OCI-LY7 (cell line): ENCODE measurements around the gene SPTLC2. TPM values are rescaled to one million over a fixed set of nuclear protein-coding genes. Genes with fewer than 3 reads are reported as not detected.
A peak's percentile ranks its signal among the peaks of the same experiment; 100 is the strongest.
"Not testable (repeated sequence)": the region's sequence is repeated elsewhere in the genome, so short reads cannot be mapped to it uniquely, and the experiment has no call there.

Experiments used
- BruUV-seq: library from RNA; stranded (reverse); fragments of 400-500 nt; replicated peaks from 2 replicates; lab custom pipeline; 2021; lab: Mats Ljungman, UMichigan
- CTCF ChIA-PET: fragments of 300-600 bp; sonication (Branson Sonifier 250); formaldehyde crosslinking; loops from one replicate; lab custom pipeline; 2022; ENCODE audit warnings: antibody characterized with exemption; ENCODE audit not compliant: unreplicated experiment; lab: Charles Lee
- POLR2A ChIA-PET: fragments of 300-600 bp; sonication (Branson Sonifier 250); formaldehyde crosslinking; loops from one replicate; lab custom pipeline; 2022; ENCODE audit warnings: antibody characterized with exemption; lab: Charles Lee
- DNase-seq: peaks from one replicate; pipeline ENCODE4 v3.0.0-alpha.2; 2015; ENCODE audit warnings: low spot score
- H2AFZ ChIP-seq: fragments of 200-600 bp; sonication (generic), shearing (Covaris generic); 2 replicates; pipeline ENCODE4 v1.6.1; 2014; ENCODE audit warnings: mild to moderate bottlenecking, antibody characterized with exemption, low read length, moderate library complexity
- H3K27ac ChIP-seq: fragments of 200-600 bp; sonication (generic); 2 replicates; pipeline ENCODE4 v1.5.1; 2014; ENCODE audit warnings: mixed run types, low read depth, mild to moderate bottlenecking, moderate library complexity, low read length, inconsistent platforms; ENCODE audit not compliant: poor library complexity, severe bottlenecking
- H3K36me3 ChIP-seq: fragments of 200-600 bp; sonication (generic); 2 replicates; pipeline ENCODE4 v1.6.1; 2014; ENCODE audit warnings: mild to moderate bottlenecking, antibody characterized with exemption, low read length, moderate library complexity, mixed read lengths; ENCODE audit not compliant: insufficient read depth
- H3K4me1 ChIP-seq: fragments of 200-600 bp; sonication (generic); 2 replicates; pipeline ENCODE4 v1.5.1; 2014; ENCODE audit warnings: mild to moderate bottlenecking, low read length; ENCODE audit not compliant: insufficient read depth, poor library complexity, severe bottlenecking
- H3K4me2 ChIP-seq: fragments of 200-600 bp; sonication (generic); 2 replicates; pipeline ENCODE4 v1.6.1; 2014; ENCODE audit warnings: mild to moderate bottlenecking, low read length
- H3K4me3 ChIP-seq: fragments of 200-600 bp; sonication (generic); 2 replicates; pipeline ENCODE4 v1.5.1; 2014; ENCODE audit warnings: mild to moderate bottlenecking, low read depth, low read length; ENCODE audit not compliant: poor library complexity, severe bottlenecking
- H3K79me2 ChIP-seq: fragments of 200-600 bp; sonication (generic); 2 replicates; pipeline ENCODE4 v1.6.1; 2016; ENCODE audit warnings: low read depth, mild to moderate bottlenecking, low read length, moderate library complexity, mixed read lengths; ENCODE audit not compliant: insufficient read depth
- H3K9me2 ChIP-seq: fragments of 200-600 bp; sonication (generic); 2 replicates; pipeline ENCODE4 v1.6.1; 2016; ENCODE audit warnings: mild to moderate bottlenecking, low read length, mixed read lengths; ENCODE audit not compliant: insufficient read depth
- H3K9me3 ChIP-seq: fragments of 200-600 bp; sonication (generic); 2 replicates; pipeline ENCODE4 v1.6.1; 2014; ENCODE audit warnings: mild to moderate bottlenecking, mixed run types, low read length, mixed read lengths
- H4K20me1 ChIP-seq: fragments of 200-600 bp; sonication (generic); 2 replicates; pipeline ENCODE4 v1.6.1; 2014; ENCODE audit warnings: mild to moderate bottlenecking, antibody characterized with exemption, low read length, moderate library complexity, mixed read lengths; ENCODE audit not compliant: insufficient read depth
- EZH2phosphoT487 ChIP-seq: fragments of 200-600 bp; sonication (generic); IDR thresholded peaks from 2 replicates; pipeline ENCODE4 v1.6.1; 2018; ENCODE audit warnings: low read depth, borderline replicate concordance, mild to moderate bottlenecking, mixed run types, antibody characterized with exemption, low read length, moderate library complexity, mixed read lengths
- intact Hi-C: fragments of 100-400 bp; cut with micrococcal nuclease; formaldehyde crosslinking; loops from one replicate; pipeline ENCODE4 v1.10.0; 2022; ENCODE audit not compliant: unreplicated experiment
- total RNA-seq, 2 experiments: library from RNA; depleted of rRNA in 1 of 2; stranded (reverse); fragments of >200 nt in 1 of 2; shearing (Covaris generic) in 1 of 2; gene quantifications; 2 replicates each; pipeline ENCODE4 v1.2.3, GENCODE V29; 2014 to 2022
- TF ChIP-seq, protein P1 (sequence below): fragments of 200-600 bp; sonication (generic); conservative IDR thresholded peaks from 2 replicates; pipeline ENCODE4 v1.5.1; 2014; ENCODE audit warnings: mild to moderate bottlenecking, antibody characterized with exemption, low read length, moderate library complexity, mixed read lengths

SPTLC2 gene
- total RNA-seq, 2 experiments from 2014 or later, result 14.7 to 45.1 TPM

DNA sequence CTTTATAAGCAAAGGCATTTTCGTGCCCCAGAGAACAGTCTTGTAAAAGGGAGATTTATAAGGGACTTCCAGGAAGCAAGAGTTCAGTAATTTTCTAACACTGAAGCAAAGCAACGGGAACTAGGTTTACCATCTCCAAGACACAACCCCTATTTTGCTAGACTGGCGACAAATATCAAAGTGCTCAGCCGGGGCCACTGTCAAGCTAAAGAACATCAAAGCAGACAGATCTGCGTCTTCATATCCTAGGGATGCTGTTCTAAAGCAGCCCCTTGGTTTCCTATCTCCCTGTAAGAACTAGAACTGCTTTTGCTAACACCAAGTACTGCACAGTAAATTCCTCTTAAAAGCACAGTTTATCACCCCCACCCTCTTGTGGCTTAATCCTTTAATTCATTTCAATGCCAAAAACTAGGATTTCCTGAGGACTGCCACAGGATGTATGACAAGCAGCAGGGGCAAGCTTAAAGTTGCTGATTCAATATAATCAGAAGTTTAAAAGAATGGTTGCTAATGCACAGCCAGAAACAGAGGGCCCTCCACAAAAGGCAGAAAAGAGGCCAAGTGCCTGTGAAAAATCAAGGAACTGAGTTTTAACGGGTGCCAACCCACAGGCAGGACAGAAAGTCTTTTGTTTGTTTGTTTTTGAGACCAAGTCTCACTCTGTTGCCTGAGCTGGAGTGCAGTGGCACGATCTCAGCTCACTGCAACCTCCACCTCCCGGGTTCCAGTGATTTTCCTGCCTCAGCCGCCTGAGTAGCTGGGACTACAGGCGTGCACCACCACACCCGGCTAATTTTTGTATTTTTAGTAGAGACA lies 73.8 kb downstream of the SPTLC2 start:
- POLR2A ChIA-PET, result interaction anchor here (0.6 to 1.9 kb wide), 7 partner anchors 10 to 218 kb away, joined by 3 to 8 read pairs (median 3); partner anchors contain the start of gene SNW1
- H3K9me2 ChIP-seq, result no peaks in the 10 kb centered on the region
- H3K27ac ChIP-seq, result peak overlapping the region; percentile 41

DNA sequence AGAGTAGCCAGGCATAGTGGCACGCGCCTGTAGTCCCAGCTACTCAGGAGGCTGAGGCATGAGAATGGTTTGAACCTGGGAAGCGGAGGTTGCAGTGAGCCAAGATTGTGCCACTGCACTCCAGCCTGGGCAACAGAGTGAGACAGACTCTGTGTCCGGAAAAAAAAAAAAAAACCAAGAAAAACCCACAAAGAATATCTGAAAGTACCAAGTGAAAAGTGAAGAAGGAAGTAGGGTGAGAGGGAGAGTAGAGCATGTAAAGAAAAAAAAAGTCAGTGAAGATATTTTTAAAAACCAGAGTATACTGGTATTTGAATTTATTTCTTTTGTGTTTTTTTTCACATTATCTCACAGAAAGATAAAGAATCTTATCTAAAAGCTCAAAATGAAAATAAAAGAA lies 74.5 kb downstream of the SPTLC2 start:
- DNase-seq, result peak; percentile 36
- no peaks in the 10 kb centered on the region for H3K79me2 ChIP-seq
- intact Hi-C loops, result no loop called here

More for the DNA sequence above, 73.8 kb downstream of the SPTLC2 start:
- no peak for TF ChIP-seq EZH2phosphoT487
- TF ChIP-seq, protein P1, sequence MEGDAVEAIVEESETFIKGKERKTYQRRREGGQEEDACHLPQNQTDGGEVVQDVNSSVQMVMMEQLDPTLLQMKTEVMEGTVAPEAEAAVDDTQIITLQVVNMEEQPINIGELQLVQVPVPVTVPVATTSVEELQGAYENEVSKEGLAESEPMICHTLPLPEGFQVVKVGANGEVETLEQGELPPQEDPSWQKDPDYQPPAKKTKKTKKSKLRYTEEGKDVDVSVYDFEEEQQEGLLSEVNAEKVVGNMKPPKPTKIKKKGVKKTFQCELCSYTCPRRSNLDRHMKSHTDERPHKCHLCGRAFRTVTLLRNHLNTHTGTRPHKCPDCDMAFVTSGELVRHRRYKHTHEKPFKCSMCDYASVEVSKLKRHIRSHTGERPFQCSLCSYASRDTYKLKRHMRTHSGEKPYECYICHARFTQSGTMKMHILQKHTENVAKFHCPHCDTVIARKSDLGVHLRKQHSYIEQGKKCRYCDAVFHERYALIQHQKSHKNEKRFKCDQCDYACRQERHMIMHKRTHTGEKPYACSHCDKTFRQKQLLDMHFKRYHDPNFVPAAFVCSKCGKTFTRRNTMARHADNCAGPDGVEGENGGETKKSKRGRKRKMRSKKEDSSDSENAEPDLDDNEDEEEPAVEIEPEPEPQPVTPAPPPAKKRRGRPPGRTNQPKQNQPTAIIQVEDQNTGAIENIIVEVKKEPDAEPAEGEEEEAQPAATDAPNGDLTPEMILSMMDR, result no peak
- H3K4me2 ChIP-seq, result peak overlapping the region; percentile 67
- H4K20me1 ChIP-seq, result no peaks in the 10 kb centered on the region
- no TSS peak for BruUV-seq
- H3K4me3 ChIP-seq, result peak overlapping the region; percentile 46
- intact Hi-C loops, result no loop called here
- H3K4me1 ChIP-seq, result peaks cover 22% of the 10 kb centered on the region
- H2AFZ ChIP-seq, result peak overlapping the region; percentile 63; the same call in 1 of the 2 replicates
- no peaks in the 10 kb centered on the region for H3K79me2 ChIP-seq
- H3K9me3 ChIP-seq, result no peaks in the 10 kb centered on the region
- CTCF ChIA-PET, result interaction anchor here (0.5 to 0.9 kb wide), 2 partner anchors 9 to 47 kb away, joined by 3 to 4 read pairs; no protein-coding TSS in a partner anchor
- DNase-seq, result peak; percentile 33
- peaks cover 28% of the 10 kb centered on the region for H3K36me3 ChIP-seq

DNA sequence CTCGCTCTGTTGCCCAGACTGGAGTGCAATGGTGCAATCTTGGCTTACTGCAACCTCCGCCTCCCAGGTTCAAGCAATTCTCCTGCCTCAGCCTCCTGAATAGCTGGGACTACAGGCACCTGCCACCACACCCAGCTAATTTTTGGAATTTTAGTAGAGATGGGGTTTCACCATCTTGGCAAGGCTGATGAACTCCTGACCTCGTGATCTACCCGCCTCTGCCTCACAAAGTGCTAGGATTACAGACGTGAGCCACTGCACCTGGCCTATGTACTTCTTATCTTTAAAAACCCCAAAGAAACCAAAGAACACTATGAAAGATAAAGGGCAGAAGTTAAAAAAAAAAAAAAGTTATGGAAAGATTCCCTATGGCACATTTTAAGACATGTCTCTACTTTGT lies 79.5 kb downstream of the SPTLC2 start:
- BruUV-seq, CTCF ChIA-PET, DNase-seq, H3K4me3 ChIP-seq, H3K4me2 ChIP-seq, H3K9me2 ChIP-seq, H3K27ac ChIP-seq, H3K4me1 ChIP-seq, intact Hi-C loops, H3K9me3 ChIP-seq, H4K20me1 ChIP-seq, H3K79me2 ChIP-seq, H2AFZ ChIP-seq: not testable (repeated sequence)
- POLR2A ChIA-PET, result interaction anchor here (0.8 kb wide), 1 partner anchor 671 kb away, joined by 3 read pairs; no protein-coding TSS in a partner anchor
- H3K36me3 ChIP-seq, result peaks cover 32% of the 10 kb centered on the region

More for the DNA sequence above, 74.5 kb downstream of the SPTLC2 start:
- no peaks in the 10 kb centered on the region for H3K9me2 ChIP-seq
- peak overlapping the region; percentile 67 for H3K4me2 ChIP-seq
- H3K36me3 ChIP-seq, result peaks cover 23% of the 10 kb centered on the region; the same call in 1 of the 2 replicates
- peaks cover 22% of the 10 kb centered on the region for H3K4me1 ChIP-seq
- H3K27ac ChIP-seq, result peak overlapping the region; percentile 41
- no peaks in the 10 kb centered on the region for H4K20me1 ChIP-seq
- TF ChIP-seq, protein P1, result no peak
- no peak for TF ChIP-seq EZH2phosphoT487
- peak overlapping the region; percentile 46 for H3K4me3 ChIP-seq
- POLR2A ChIA-PET, result interaction anchor here (0.6 to 1.6 kb wide), 7 partner anchors 12 to 314 kb away, joined by 3 to 7 read pairs (median 3); no protein-coding TSS in a partner anchor
- no TSS peak for BruUV-seq
- CTCF ChIA-PET, result interaction anchor here (0.9 kb wide), 1 partner anchor 10 kb away, joined by 3 read pairs; no protein-coding TSS in a partner anchor
- peak overlapping the region; percentile 63; the same call in 1 of the 2 replicates for H2AFZ ChIP-seq
- H3K9me3 ChIP-seq, result no peaks in the 10 kb centered on the region
